Left lobe of liver (tissue), 1 donor: ENCODE results near the gene EVC. TPM values are rescaled to one million over a fixed set of nuclear protein-coding genes. Genes with fewer than 3 reads are reported as not detected.

Experiments used
- total RNA-seq: library from RNA; stranded (reverse); gene quantifications from one replicate; pipeline ENCODE4 v1.2.1, GENCODE V29; 2021
- donor health status: DM: no; HTN: yes; CAD: no.

Gene EVC
- total RNA-seq, 1 donor from 2014 or later, result 11.0 TPM

Other genes with a start within 250 kb of the EVC start
- gene EVC2, start 2.6 kb upstream of the EVC start, total RNA-seq, result 0.75 TPM
- 0.13 TPM for gene CRMP1, start 181.9 kb downstream of the EVC start, total RNA-seq